C4-2B (cell line): Measurements from ENCODE around the gene SSBP4.

Experiments used
- H3K27ac ChIP-seq: fragments of 450-650 bp; 2 replicates; pipeline ENCODE4 v1.5.1; 2017
- ZFX ChIP-seq: fragments of 450-650 bp; IDR thresholded peaks from 2 replicates; pipeline ENCODE4 v1.6.1; 2017
- TF ChIP-seq, protein P1 (sequence below): fragments of 450-650 bp; conservative IDR thresholded peaks from 2 replicates; pipeline ENCODE4 v1.5.1; 2017; ENCODE audit warnings: mild to moderate bottlenecking

The SSBP4 gene

DNA sequence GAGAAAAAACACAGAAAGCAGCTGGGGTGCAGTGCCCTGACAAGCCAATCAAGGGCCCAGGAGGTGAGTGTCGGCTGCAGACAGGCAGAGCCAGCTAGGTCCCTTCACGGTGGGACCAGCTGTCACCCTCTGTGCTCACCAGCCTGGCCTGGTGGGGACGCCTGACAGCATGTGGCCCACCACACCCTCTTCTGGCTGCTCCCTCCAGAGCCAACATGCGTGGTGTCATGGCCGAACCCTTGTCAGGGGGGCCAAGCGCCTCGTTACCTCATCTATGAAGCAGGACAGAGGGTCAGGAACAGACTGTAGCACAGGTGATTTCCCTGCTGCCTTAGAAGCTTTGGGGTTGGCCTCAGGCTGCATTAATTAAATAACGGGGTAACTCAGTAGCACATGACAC lies 58.8 kb downstream of the SSBP4 start:
- no peak overlapping the region for H3K27ac ChIP-seq
- TF ChIP-seq, protein P1, sequence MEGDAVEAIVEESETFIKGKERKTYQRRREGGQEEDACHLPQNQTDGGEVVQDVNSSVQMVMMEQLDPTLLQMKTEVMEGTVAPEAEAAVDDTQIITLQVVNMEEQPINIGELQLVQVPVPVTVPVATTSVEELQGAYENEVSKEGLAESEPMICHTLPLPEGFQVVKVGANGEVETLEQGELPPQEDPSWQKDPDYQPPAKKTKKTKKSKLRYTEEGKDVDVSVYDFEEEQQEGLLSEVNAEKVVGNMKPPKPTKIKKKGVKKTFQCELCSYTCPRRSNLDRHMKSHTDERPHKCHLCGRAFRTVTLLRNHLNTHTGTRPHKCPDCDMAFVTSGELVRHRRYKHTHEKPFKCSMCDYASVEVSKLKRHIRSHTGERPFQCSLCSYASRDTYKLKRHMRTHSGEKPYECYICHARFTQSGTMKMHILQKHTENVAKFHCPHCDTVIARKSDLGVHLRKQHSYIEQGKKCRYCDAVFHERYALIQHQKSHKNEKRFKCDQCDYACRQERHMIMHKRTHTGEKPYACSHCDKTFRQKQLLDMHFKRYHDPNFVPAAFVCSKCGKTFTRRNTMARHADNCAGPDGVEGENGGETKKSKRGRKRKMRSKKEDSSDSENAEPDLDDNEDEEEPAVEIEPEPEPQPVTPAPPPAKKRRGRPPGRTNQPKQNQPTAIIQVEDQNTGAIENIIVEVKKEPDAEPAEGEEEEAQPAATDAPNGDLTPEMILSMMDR = no peak
- TF ChIP-seq ZFX = no peak

GRCh38 chr19:18478545-18479311 lies 59.5 kb downstream of the SSBP4 start:
- TF ChIP-seq ZFX = no peak
- TF ChIP-seq, protein P1 = no peak
- H3K27ac ChIP-seq = no peak overlapping the region; the same call in 1 of the 2 replicates

DNA sequence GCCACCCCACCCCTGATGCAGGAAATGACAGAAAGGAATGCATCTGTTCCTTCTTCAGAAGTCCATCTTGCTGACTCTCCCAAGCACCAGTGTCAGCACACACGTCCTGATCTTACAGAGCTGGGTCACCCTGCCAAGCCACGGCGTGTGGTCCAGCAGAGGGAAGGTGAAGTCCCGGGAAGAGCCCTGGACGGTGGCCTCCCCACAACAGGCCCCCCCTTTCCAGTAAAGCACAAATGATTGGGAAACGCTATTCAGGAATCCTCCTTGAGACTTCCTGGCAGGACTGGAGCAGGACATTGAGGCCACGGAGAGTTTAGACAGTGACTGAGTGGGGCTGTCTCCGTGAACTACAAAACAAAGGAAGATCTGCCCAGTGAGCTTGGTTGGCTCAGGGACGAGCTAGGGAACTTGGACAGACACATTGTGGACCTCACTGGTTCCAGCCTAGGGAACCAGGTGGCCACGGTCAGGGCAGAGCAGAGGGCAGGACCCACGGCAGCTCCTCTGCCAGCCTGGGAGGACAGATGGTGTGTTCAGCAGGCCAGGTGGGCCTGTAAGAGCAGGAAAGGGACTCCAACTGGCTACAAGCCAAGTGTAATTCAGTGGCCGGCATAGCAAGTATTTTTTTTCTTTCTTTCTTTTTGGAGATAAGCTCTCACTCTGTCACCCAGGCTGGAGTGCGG lies 61.0 kb downstream of the SSBP4 start:
- no peak overlapping the region for H3K27ac ChIP-seq

DNA sequence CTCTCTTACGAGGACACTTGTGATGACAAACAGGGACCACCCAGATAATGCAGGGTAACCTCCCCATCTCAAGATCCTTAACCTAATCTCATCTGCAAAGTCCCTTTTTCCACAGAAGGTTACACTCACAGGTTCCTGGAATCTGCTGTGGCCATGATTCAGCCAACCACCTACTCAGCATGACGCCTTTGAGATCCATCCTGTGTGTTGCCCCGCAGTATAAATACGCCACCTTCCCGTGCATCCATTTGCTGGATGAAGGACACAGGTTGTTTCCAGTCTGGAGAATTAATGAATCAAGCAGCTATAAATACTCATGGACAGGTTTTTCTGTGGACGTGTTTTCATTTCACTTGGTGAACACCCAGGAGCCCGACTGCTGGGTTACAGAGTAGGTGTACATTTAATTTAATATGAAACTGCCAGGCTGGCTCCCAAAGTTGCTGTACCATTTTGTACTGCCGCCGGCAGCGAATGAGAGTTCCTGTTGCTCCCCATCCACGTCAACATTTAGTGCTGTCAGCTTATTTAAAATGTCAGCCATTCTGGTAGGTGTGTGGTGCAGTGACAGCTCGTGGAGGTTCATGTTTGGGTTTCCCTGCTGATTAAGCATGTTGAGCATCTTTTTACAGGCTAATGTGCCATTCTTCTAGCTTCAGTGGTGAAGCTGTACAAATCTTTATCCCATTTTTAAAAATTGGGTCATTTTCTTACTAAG lies 62.5 kb downstream of the SSBP4 start:
- no peak overlapping the region for H3K27ac ChIP-seq
- TF ChIP-seq ZFX = no peak
- TF ChIP-seq, protein P1 = no peak

More for the DNA sequence above, 61.0 kb downstream of the SSBP4 start:
- TF ChIP-seq, protein P1 = no peak
- TF ChIP-seq ZFX = no peak

DNA sequence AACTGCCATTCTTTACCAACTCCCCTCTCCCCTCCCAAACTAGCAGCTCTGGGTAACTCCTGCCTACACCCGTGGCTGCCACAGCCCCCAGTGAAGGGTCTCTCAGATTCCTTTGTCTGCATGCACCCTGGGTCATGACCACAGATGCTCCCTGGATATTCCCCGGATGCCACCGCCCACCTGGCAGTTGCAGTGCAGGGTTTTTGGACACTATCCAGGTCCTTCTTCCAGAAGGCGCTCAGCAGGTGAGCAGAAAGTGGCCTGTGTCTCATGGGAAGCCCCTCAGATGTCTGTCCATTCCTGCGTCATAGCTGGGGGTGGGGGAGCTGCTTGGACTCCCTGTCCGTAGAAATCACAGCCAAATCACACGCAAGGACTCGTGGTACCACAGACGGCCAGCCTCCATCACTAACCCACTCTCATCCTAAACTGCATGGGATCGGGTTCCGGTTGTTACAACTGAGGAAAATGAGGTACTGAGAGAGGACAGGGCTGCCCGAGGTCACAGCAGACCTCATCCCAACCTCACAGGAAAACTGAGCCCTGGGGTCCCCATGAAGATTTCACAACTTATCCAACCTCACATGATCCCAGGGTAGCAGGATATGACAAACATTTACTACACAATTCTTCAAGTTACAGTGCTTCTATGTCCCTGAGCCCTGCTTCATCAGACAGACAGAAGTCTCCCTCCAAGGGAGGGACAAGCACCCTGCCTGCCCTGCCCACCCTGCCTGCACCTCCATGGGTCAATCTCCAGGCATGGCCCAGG lies 64.1 kb downstream of the SSBP4 start:
- no peak for TF ChIP-seq ZFX
- no peak overlapping the region for H3K27ac ChIP-seq
